Smooth muscle cell (in vitro differentiated cells): Measurements from ENCODE around the gene ZNHIT1. TPM values are rescaled to one million over a fixed set of nuclear protein-coding genes. Genes with fewer than 3 reads are reported as not detected.

Experiments used
- DNase-seq: peaks from one replicate; lab custom pipeline; 2025; ENCODE audit not compliant: unreplicated experiment; lab: John Stamatoyannopoulos, UW
- H2AFZ ChIP-seq: fragments of 200-600 bp; sonication (generic); 2 replicates; pipeline ENCODE4 v1.6.0; 2016; ENCODE audit warnings: antibody characterized with exemption, low read depth, mild to moderate bottlenecking
- H3F3A ChIP-seq: fragments of 200-600 bp; sonication (generic); 2 replicates; pipeline ENCODE4 v1.6.0; 2017; ENCODE audit warnings: antibody characterized with exemption, low read depth
- H3K27ac ChIP-seq: fragments of 200-600 bp; sonication (generic); 2 replicates; pipeline ENCODE4 v1.5.1; 2016; ENCODE audit warnings: low read depth, mild to moderate bottlenecking
- H3K27me3 ChIP-seq: fragments of 200-600 bp; sonication (generic); 2 replicates; pipeline ENCODE4 v1.6.1; 2016; ENCODE audit warnings: low read depth, mild to moderate bottlenecking
- H3K36me3 ChIP-seq: fragments of 200-600 bp; sonication (generic); 2 replicates; pipeline ENCODE4 v1.5.1; 2016; ENCODE audit warnings: low read depth
- H3K4me1 ChIP-seq: fragments of 200-600 bp; sonication (generic); 2 replicates; pipeline ENCODE4 v1.5.1; 2016; ENCODE audit warnings: low read depth
- H3K4me2 ChIP-seq: fragments of 200-600 bp; sonication (generic); 2 replicates; pipeline ENCODE4 v1.6.0; 2016; ENCODE audit warnings: mild to moderate bottlenecking
- H3K4me3 ChIP-seq: fragments of 200-600 bp; sonication (generic); 2 replicates; pipeline ENCODE4 v1.5.1; 2016; ENCODE audit warnings: mild to moderate bottlenecking
- H3K79me2 ChIP-seq: fragments of 200-600 bp; sonication (generic); 2 replicates; pipeline ENCODE4 v1.6.0; 2016; ENCODE audit warnings: low read depth, mild to moderate bottlenecking
- H3K9ac ChIP-seq: fragments of 200-600 bp; sonication (generic); 2 replicates; pipeline ENCODE4 v1.6.0; 2016; ENCODE audit warnings: low read depth
- H3K9me3 ChIP-seq: fragments of 200-600 bp; sonication (generic); replicated peaks from 2 replicates; pipeline ENCODE4 v1.5.1; 2016; ENCODE audit warnings: low read depth
- H4K20me1 ChIP-seq: fragments of 200-600 bp; sonication (generic); 2 replicates; pipeline ENCODE4 v1.6.0; 2016; ENCODE audit warnings: low read depth
- WGBS: methylation state at CpG from one replicate; pipeline ENCODE4 v1.1.7; 2016; ENCODE audit warnings: low lambda C conversion rate; 5-methylcytosine and 5-hydroxymethylcytosine counted together
- polyA plus RNA-seq: library from polyadenylated mRNA; unstranded; fragments of >200 nt; fragmentation: Nextera tagmentation; extraction: Ambion mirVana; gene quantifications from 2 replicates; pipeline ENCODE4 v1.2.1, GENCODE V29; 2016
- total RNA-seq: library from RNA; depleted of rRNA; stranded (reverse); fragments of >200 nt; gene quantifications from 2 replicates; pipeline ENCODE4 v1.2.3, GENCODE V29; 2014
- TF ChIP-seq, protein P1 (sequence below): fragments of 200-600 bp; sonication (generic); IDR thresholded peaks from 2 replicates; pipeline ENCODE4 v1.5.1; 2017; ENCODE audit warnings: borderline replicate concordance, mild to moderate bottlenecking, antibody characterized with exemption; ENCODE audit not compliant: insufficient read depth, poor library complexity, severe bottlenecking

Gene ZNHIT1
- total RNA-seq: 100 and 102 TPM in 2 replicates
- 116 and 123 TPM in 2 replicates for polyA plus RNA-seq

DNA sequence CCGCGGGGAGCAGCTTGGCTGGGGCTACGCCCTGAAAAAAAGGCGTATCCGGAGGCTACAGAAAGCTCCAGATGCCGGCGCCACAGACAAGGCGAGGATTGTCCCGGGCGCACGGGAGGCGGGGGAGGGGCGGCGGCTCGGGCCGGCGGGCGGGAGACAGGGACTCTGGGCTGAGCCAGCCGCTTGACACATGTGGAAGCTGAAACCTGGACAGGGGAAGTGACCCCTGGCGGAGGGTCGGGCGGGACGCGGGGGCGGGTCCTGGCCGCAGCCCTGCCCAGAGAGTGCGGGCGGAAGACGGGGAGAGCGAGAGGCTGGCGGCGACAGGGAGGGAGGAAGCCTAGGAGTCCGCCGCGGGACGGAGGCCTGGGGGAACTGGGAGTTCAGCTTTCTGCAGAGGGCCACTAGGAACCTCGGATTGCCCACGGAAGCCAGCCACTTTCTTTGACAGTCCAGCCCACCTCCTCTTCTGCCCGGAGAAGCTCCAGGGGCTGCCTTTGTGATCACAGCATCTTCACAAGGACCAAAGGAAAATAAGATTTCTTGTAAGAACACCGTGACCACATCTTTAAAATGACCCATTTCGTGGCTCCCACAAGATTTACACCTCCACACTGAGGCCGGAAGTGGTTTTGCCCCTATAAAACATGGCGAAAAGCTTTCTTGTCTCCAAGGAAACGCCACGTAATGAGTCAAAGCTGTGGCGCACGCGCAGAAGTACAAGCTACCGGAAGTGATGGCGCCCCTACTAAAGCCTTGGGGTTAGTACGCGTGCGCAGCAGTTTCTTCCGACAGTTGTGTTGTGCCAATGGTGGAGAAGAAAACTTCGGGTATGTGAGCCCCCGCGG lies at the start of gene ZNHIT1, which contains the start of gene PLOD3:
TSS of gene ZNHIT1 (plus strand) at position 778 of the 848 bp plus-strand sequence. CDS start at position 809, 31 bp downstream.
TSS of gene PLOD3 (minus strand) at position 194 of the 848 bp plus-strand sequence. CDS start 307 bp downstream, outside the sequence.
- WGBS: under 1% methylated on average over 39 of the region's 57 CpGs
- H3K4me2 ChIP-seq: peak within 1 kb of the TSS; percentile 98
- no peaks in the 10 kb centered on the region for H3K27me3 ChIP-seq
- peak within 1 kb of the TSS; percentile 98 for H3K27ac ChIP-seq
- peak; percentile 79 for DNase-seq
- H3F3A ChIP-seq: no peaks in the 10 kb centered on the region
- H3K79me2 ChIP-seq: peaks cover 57% of the 10 kb centered on the region
- no peaks in the 10 kb centered on the region for H3K36me3 ChIP-seq
- peak within 1 kb of the TSS; percentile 86 for H2AFZ ChIP-seq
- no peaks in the 10 kb centered on the region for H3K9me3 ChIP-seq
- peaks cover 10% of the 10 kb centered on the region for H3K4me1 ChIP-seq
- peaks cover 31% of the 10 kb centered on the region for H4K20me1 ChIP-seq
- H3K4me3 ChIP-seq: peak within 1 kb of the TSS; percentile 74
- TF ChIP-seq, protein P1, sequence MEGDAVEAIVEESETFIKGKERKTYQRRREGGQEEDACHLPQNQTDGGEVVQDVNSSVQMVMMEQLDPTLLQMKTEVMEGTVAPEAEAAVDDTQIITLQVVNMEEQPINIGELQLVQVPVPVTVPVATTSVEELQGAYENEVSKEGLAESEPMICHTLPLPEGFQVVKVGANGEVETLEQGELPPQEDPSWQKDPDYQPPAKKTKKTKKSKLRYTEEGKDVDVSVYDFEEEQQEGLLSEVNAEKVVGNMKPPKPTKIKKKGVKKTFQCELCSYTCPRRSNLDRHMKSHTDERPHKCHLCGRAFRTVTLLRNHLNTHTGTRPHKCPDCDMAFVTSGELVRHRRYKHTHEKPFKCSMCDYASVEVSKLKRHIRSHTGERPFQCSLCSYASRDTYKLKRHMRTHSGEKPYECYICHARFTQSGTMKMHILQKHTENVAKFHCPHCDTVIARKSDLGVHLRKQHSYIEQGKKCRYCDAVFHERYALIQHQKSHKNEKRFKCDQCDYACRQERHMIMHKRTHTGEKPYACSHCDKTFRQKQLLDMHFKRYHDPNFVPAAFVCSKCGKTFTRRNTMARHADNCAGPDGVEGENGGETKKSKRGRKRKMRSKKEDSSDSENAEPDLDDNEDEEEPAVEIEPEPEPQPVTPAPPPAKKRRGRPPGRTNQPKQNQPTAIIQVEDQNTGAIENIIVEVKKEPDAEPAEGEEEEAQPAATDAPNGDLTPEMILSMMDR: peak; percentile 20
- H3K9ac ChIP-seq: peak within 1 kb of the TSS; percentile 94

DNA sequence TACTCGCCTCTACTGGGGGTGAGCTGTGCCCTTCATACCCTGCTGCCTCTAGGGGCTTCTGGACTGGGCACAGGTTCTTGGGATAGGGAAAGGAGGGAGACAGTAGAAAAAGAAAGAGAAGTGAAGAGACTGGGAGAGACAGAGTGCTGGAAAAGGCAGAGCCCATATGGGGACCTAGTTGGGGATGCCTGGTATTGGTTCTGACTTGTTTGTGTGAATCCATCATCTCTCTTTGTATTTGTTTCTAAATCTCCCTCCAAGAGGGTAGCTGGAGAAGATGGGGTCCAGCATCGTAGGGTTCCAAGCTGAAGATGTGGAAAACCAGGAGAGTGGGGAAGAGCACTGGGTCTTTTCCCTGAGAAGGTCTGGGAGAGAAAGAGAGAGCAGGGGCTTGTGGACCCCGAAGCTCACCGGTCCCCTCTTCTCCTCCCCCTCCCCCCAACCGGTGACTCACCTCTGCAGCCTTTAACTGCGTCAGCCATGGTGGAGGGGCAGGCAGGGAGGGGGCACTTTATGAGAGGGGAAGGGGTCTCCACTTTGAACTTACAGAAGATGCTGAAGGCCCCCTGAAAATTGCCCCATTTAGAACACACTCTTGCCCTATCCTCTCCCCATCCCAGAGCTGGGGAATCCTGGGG lies 49.4 kb upstream of the ZNHIT1 start:
- TF ChIP-seq, protein P1: no peak
- H3K4me3 ChIP-seq: no peak overlapping the region
- peak overlapping the region; percentile 19 for H3K4me2 ChIP-seq
- H3K36me3 ChIP-seq: no peaks in the 10 kb centered on the region
- H3K79me2 ChIP-seq: no peaks in the 10 kb centered on the region
- no peak overlapping the region for H3K9ac ChIP-seq
- WGBS: 15% methylated on average over 2 of the region's 6 CpGs
- peaks cover 44% of the 10 kb centered on the region for H3K4me1 ChIP-seq
- H3F3A ChIP-seq: peaks cover 10% of the 10 kb centered on the region
- peaks cover 72% of the 10 kb centered on the region for H3K27me3 ChIP-seq
- peaks cover 17% of the 10 kb centered on the region for H4K20me1 ChIP-seq
- DNase-seq: no peak
- no peak overlapping the region for H2AFZ ChIP-seq
- no peak overlapping the region for H3K27ac ChIP-seq
- H3K9me3 ChIP-seq: no peaks in the 10 kb centered on the region

DNA sequence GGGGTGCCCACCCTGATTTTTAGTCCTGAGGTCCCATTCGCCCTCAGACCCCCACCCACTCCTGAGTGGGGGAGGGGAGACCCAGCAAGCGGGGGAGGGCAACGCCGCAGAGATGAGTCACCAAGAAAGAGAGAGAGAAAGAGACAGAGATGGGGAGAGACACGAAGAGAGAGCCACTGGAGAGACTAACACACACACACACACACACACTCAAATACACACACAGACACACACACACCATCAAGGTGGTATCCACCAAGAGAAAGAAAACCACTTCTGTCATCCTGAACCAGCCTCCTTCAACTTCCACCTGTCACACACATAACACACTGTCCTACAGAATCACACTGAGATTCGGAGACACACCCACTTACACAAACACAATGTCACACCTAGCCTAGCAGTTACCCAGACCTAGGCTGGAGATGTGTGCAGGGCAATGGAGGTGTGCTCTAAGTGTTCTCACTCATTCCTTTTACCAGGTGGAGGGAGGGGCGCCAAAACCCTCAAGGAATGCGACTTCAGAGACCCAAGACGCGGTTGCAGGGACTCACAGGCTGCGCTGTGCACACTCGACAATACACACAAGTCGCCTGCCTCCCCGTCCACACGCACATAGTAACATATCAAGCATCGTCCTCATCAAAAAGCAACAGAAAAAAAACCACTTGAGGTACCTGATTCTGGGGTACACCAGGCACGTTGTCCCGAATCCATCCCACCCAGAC lies 48.7 kb upstream of the ZNHIT1 start:
- H4K20me1 ChIP-seq: peaks cover 10% of the 10 kb centered on the region
- peaks cover 10% of the 10 kb centered on the region for H3F3A ChIP-seq
- peaks cover 39% of the 10 kb centered on the region for H3K4me1 ChIP-seq
- TF ChIP-seq, protein P1: no peak
- H3K79me2 ChIP-seq: no peaks in the 10 kb centered on the region
- H3K36me3 ChIP-seq: no peaks in the 10 kb centered on the region
- WGBS: 1% methylated on average over 15 of the region's 18 CpGs
- H2AFZ ChIP-seq: no peak overlapping the region
- no peak for DNase-seq
- H3K27me3 ChIP-seq: peaks cover 72% of the 10 kb centered on the region
- peak overlapping the region; percentile 30 for H3K4me2 ChIP-seq
- no peak overlapping the region for H3K9ac ChIP-seq
- no peak overlapping the region for H3K27ac ChIP-seq
- H3K4me3 ChIP-seq: no peak overlapping the region
- H3K9me3 ChIP-seq: no peaks in the 10 kb centered on the region
